Measurements from ENCODE around the gene TAF4. TPM values are rescaled to one million over a fixed set of nuclear protein-coding genes. Genes with fewer than 3 reads are reported as not detected.

TAF4 gene
- total and polyA plus RNA-seq, 2 of the 13 experiments (the other 11 are each of a cell fraction or from before 2014, with no cell fraction given), result 5.9 to 12.0 TPM

DNA sequence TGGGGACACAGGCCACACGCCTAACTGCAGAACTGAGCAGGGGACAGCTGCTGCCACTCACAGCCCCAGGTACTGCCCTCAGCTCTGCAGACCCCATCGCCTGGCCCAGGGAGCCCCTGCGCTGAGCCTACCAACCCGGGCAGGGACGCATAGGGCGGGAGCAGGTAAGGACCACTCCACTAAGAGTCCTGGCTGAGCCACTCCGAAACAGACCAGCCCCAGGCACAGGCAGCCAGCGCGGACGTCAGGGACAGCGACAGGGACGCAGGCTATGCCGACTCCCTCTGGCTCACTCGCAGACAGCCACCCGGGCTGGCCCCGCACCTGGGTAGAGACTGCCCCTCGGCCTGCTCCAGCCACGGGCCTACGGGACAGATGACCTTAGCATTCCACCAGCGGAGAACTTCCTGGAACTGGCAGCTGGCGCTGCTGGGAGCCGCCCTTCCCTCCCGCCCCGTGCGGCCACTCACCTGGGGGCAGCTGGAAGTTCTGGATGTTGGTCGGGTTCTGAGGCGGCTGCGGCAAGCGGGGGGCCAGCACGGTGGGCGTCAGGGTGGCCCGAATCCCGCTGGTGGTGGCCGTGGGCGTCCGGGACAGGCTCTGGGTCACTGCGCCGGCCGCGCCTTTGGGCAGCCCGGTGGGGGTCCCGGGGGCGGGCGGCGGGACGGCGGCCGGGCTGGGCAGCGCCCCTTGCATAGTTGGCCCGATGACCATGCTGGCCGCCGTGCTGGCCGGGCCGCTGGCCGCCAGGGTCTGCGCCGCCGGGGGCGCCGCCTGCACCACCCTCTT lies 1.5 kb downstream of the TAF4 start (continued):
- TF ChIP-seq, protein P1, sequence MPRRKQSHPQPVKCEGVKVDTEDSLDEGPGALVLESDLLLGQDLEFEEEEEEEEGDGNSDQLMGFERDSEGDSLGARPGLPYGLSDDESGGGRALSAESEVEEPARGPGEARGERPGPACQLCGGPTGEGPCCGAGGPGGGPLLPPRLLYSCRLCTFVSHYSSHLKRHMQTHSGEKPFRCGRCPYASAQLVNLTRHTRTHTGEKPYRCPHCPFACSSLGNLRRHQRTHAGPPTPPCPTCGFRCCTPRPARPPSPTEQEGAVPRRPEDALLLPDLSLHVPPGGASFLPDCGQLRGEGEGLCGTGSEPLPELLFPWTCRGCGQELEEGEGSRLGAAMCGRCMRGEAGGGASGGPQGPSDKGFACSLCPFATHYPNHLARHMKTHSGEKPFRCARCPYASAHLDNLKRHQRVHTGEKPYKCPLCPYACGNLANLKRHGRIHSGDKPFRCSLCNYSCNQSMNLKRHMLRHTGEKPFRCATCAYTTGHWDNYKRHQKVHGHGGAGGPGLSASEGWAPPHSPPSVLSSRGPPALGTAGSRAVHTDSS (CRISPR knock-in tag; conservative IDR thresholded peaks at IDR 0.05), result no peak
- TF ChIP-seq ZNF549 (CRISPR knock-in tag; IDR thresholded peaks at IDR 0.05) (no peak), ZBTB38 (CRISPR knock-in tag; IDR thresholded peaks at IDR 0.05) (peak; percentile 68; the same call in 1 of the 2 replicates), ZNF317 (CRISPR knock-in tag; IDR thresholded peaks at IDR 0.05) (0 out of 2 replicates have a peak, but pooled peaks have one; percentile 47), ZNF235 (CRISPR knock-in tag; IDR thresholded peaks at IDR 0.05; ENCODE audit: borderline replicate concordance) (peak; percentile 85), NR2F1 (CRISPR knock-in tag; IDR thresholded peaks at IDR 0.05) (peak in 1 of 2 experiments; percentile 41; a peak in 1 of 4 replicates), ZFP36 (IDR thresholded peaks at IDR 0.05; ENCODE audit: borderline replicate concordance, low read depth, low read length, partially characterized antibody) (no peak), ELF1 (CRISPR knock-in tag; IDR thresholded peaks at IDR 0.05) (peak; percentile 86), MAFF (IDR thresholded peaks at IDR 0.05; ENCODE audit: low read depth, low read length) (no peak), GATA4 (IDR thresholded peaks at IDR 0.05; ENCODE audit: borderline replicate concordance, low read depth) (no peak), ZNF644 (CRISPR knock-in tag; IDR thresholded peaks at IDR 0.05; ENCODE audit: low read depth) (no peak), YEATS4 (CRISPR knock-in tag; IDR thresholded peaks at IDR 0.05; ENCODE audit: borderline replicate concordance) (peak; percentile 57; the same call in 1 of the 2 replicates), ZNF589 (CRISPR knock-in tag; conservative IDR thresholded peaks at IDR 0.05) (no peak), PTBP1 (IDR thresholded peaks at IDR 0.05; ENCODE audit: low read depth, low read length, poor library complexity, severe bottlenecking) (no peak), NFKB2 (CRISPR knock-in tag; IDR thresholded peaks at IDR 0.05; ENCODE audit: borderline replicate concordance) (peak; percentile 78; the same call in 1 of the 2 replicates), ZNF232 (CRISPR knock-in tag; IDR thresholded peaks at IDR 0.05; ENCODE audit: borderline replicate concordance) (peak; percentile 81; the same call in 1 of the 2 replicates), HHEX (CRISPR knock-in tag; IDR thresholded peaks at IDR 0.05) (0 out of 2 replicates have a peak, but pooled peaks have one; percentile 6), ZNF180 (CRISPR knock-in tag; IDR thresholded peaks at IDR 0.05; ENCODE audit: borderline replicate concordance, low read depth) (no peak)
- TF ChIP-seq, protein P2, sequence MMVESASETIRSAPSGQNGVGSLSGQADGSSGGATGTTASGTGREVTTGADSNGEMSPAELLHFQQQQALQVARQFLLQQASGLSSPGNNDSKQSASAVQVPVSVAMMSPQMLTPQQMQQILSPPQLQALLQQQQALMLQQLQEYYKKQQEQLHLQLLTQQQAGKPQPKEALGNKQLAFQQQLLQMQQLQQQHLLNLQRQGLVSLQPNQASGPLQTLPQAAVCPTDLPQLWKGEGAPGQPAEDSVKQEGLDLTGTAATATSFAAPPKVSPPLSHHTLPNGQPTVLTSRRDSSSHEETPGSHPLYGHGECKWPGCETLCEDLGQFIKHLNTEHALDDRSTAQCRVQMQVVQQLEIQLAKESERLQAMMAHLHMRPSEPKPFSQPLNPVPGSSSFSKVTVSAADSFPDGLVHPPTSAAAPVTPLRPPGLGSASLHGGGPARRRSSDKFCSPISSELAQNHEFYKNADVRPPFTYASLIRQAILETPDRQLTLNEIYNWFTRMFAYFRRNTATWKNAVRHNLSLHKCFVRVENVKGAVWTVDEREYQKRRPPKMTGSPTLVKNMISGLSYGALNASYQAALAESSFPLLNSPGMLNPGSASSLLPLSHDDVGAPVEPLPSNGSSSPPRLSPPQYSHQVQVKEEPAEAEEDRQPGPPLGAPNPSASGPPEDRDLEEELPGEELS (CRISPR knock-in tag; IDR thresholded peaks at IDR 0.05), result no peak; the same call in 1 of the 2 replicates
- TF ChIP-seq, protein P3, sequence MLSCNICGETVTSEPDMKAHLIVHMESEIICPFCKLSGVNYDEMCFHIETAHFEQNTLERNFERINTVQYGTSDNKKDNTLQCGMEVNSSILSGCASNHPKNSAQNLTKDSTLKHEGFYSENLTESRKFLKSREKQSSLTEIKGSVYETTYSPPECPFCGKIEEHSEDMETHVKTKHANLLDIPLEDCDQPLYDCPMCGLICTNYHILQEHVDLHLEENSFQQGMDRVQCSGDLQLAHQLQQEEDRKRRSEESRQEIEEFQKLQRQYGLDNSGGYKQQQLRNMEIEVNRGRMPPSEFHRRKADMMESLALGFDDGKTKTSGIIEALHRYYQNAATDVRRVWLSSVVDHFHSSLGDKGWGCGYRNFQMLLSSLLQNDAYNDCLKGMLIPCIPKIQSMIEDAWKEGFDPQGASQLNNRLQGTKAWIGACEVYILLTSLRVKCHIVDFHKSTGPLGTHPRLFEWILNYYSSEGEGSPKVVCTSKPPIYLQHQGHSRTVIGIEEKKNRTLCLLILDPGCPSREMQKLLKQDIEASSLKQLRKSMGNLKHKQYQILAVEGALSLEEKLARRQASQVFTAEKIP (CRISPR knock-in tag; IDR thresholded peaks at IDR 0.05; ENCODE audit: borderline replicate concordance), result no peak
- TF ChIP-seq, protein P4, sequence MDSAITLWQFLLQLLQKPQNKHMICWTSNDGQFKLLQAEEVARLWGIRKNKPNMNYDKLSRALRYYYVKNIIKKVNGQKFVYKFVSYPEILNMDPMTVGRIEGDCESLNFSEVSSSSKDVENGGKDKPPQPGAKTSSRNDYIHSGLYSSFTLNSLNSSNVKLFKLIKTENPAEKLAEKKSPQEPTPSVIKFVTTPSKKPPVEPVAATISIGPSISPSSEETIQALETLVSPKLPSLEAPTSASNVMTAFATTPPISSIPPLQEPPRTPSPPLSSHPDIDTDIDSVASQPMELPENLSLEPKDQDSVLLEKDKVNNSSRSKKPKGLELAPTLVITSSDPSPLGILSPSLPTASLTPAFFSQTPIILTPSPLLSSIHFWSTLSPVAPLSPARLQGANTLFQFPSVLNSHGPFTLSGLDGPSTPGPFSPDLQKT (CRISPR knock-in tag; IDR thresholded peaks at IDR 0.05; ENCODE audit: borderline replicate concordance), result no peak

Measured in HepG2 (cell line).